MM.1S (cell line): Measurements from ENCODE around the gene MARVELD2.

Experiments used
- EZH2 ChIP-seq: fragments of 300-600 bp; sonication (generic); optimal IDR thresholded peaks from 2 replicates; pipeline ENCODE3; 2017; ENCODE audit warnings: low read depth, mild to moderate bottlenecking, antibody characterized with exemption, low read length, mixed read lengths
- EZH2phosphoT487 ChIP-seq: fragments of 300-600 bp; sonication (generic); IDR thresholded peaks from 2 replicates; pipeline ENCODE4 v1.6.1; 2018; ENCODE audit warnings: antibody characterized with exemption, low read length
- TF ChIP-seq, protein P1 (sequence below): fragments of 300-600 bp; sonication (generic); IDR thresholded peaks from 2 replicates; pipeline ENCODE4 v1.5.1; 2016; ENCODE audit warnings: antibody characterized with exemption, low read length, mixed read lengths

DNA sequence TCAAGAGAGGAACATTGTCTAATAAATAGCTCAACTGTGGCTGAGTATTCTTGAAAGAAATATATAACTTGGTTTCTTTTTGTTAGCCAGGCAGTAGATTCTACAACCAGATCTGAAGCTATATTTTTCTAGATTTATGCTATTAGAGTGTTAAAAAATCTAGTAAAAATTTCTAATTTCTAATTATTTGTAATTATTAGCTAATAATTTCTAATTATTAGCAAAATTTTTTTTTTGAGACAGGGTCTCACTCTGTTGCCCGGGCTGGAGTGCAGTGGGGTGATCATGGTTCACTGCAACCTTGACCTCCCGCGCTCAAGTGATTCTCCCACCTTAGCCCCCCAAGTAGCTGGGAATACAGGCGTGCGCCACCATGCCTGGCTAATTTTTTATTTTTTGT is 42.5 kb upstream of the MARVELD2 start:
- TF ChIP-seq, protein P1, sequence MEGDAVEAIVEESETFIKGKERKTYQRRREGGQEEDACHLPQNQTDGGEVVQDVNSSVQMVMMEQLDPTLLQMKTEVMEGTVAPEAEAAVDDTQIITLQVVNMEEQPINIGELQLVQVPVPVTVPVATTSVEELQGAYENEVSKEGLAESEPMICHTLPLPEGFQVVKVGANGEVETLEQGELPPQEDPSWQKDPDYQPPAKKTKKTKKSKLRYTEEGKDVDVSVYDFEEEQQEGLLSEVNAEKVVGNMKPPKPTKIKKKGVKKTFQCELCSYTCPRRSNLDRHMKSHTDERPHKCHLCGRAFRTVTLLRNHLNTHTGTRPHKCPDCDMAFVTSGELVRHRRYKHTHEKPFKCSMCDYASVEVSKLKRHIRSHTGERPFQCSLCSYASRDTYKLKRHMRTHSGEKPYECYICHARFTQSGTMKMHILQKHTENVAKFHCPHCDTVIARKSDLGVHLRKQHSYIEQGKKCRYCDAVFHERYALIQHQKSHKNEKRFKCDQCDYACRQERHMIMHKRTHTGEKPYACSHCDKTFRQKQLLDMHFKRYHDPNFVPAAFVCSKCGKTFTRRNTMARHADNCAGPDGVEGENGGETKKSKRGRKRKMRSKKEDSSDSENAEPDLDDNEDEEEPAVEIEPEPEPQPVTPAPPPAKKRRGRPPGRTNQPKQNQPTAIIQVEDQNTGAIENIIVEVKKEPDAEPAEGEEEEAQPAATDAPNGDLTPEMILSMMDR = no peak
- TF ChIP-seq EZH2 (no peak), EZH2phosphoT487 (no peak)
